ENCODE measurements around the gene TPI1.

- TF ChIP-seq CTCF (IDR thresholded peaks at IDR 0.05) (no peak), POLR2A (IDR thresholded peaks at IDR 0.05) (no peak)
Measured at GRCh38 chr12:6827437-6827911, 39.9 kb upstream of the TPI1 start.

Data from lower leg skin (tissue), 3 donors.